ENCODE measurements around the gene ASPHD2. TPM values are rescaled to one million over a fixed set of nuclear protein-coding genes. Genes with fewer than 3 reads are reported as not detected.

The ASPHD2 gene
- total RNA-seq, 3 donors from 2014 or later, result 0.59 to 1.3 (median 0.64) TPM

DNA sequence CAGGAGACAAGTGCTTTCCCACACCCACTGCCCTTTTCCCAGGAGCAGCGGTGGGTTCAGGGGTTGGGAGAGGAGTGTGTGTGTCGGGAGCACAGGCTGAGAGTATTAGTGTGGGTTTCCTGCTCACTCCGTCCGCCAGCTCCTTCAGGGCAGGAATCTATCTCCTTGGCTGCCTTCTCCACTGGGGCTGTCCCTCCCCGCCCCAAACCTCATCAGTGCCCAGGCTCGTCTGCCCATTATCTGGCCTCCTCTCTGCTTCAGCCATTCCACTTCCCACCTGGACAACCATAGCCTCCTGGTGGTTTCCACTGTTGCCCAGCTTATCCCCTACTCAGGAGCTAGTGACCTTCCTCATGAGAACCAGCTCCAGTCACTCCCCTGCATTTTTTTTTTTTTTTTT lies 19.9 kb downstream of the ASPHD2 start:
- no peaks in the 10 kb centered on the region for H3K4me1 ChIP-seq
- H3K9me3 ChIP-seq, result no peaks in the 10 kb centered on the region
- H3K36me3 ChIP-seq, result peaks cover 7% of the 10 kb centered on the region
- TF ChIP-seq CTCF (IDR thresholded peaks at IDR 0.05) (no peak), POLR2A (IDR thresholded peaks at IDR 0.05) (no peak), POLR2AphosphoS5 (IDR thresholded peaks at IDR 0.05) (no peak)
- no peaks in the 10 kb centered on the region for H3K27me3 ChIP-seq
- peak in 1 of 2 donors; percentile 46 for DNase-seq (ENCODE audit: low spot score in 2 of 2)
- no peak overlapping the region for H3K4me3 ChIP-seq
- H3K27ac ChIP-seq, result no peak overlapping the region
- intact Hi-C loops (cut with DNase I; ENCODE audit: low total_unique reads), result loop anchor here (2.0 kb wide), 1 partner anchor 170 kb away; the partner anchor contains the start of gene CRYBB1

GRCh38 chr22:26450453-26451185 lies 21.6 kb downstream of the ASPHD2 start:
- Histone ChIP-seq H3K27me3 (no peaks in the 10 kb centered on the region), H3K27ac (no peak overlapping the region), H3K36me3 (peaks cover 7% of the 10 kb centered on the region), H3K9me3 (no peaks in the 10 kb centered on the region), H3K4me1 (no peaks in the 10 kb centered on the region), H3K4me3 (no peak overlapping the region)
- TF ChIP-seq POLR2A (IDR thresholded peaks at IDR 0.05) (no peak), POLR2AphosphoS5 (IDR thresholded peaks at IDR 0.05) (no peak), CTCF (IDR thresholded peaks at IDR 0.05) (no peak)
- peak in 1 of 2 donors; percentile 3 for DNase-seq (ENCODE audit: low spot score in 2 of 2)
- intact Hi-C loops (cut with DNase I; ENCODE audit: low total_unique reads), result no loop called here

- H3K4me1 ChIP-seq, result no peaks in the 10 kb centered on the region
- TF ChIP-seq CTCF (IDR thresholded peaks at IDR 0.05) (no peak), POLR2A (IDR thresholded peaks at IDR 0.05) (no peak), POLR2AphosphoS5 (IDR thresholded peaks at IDR 0.05) (no peak)
- DNase-seq (ENCODE audit: low spot score in 2 of 2), result no peak
- no peak overlapping the region for H3K27ac ChIP-seq
- no peaks in the 10 kb centered on the region for H3K9me3 ChIP-seq
- intact Hi-C loops (cut with DNase I; ENCODE audit: low total_unique reads), result no loop called here
- peaks cover 7% of the 10 kb centered on the region for H3K36me3 ChIP-seq
- H3K27me3 ChIP-seq, result no peaks in the 10 kb centered on the region
- no peak overlapping the region for H3K4me3 ChIP-seq
These were observed 23.4 kb downstream of the ASPHD2 start for GRCh38 chr22:26452236-26453016.

- H3K9me3 ChIP-seq, result no peaks in the 10 kb centered on the region
- peaks cover 7% of the 10 kb centered on the region for H3K36me3 ChIP-seq
- H3K4me3 ChIP-seq, result no peak overlapping the region
- H3K27me3 ChIP-seq, result no peaks in the 10 kb centered on the region
- no peak for DNase-seq (ENCODE audit: low spot score in 2 of 2)
- intact Hi-C loops (cut with DNase I; ENCODE audit: low total_unique reads), result no loop called here
- no peaks in the 10 kb centered on the region for H3K4me1 ChIP-seq
- H3K27ac ChIP-seq, result no peak overlapping the region
- TF ChIP-seq CTCF (IDR thresholded peaks at IDR 0.05) (no peak), POLR2A (IDR thresholded peaks at IDR 0.05) (no peak), POLR2AphosphoS5 (IDR thresholded peaks at IDR 0.05) (no peak)
These were observed 24.2 kb downstream of the ASPHD2 start for GRCh38 chr22:26453216-26453615.
